HG02884 (cell line): ENCODE data around the gene SMIM38.

Experiments used
- ATAC-seq: cut with Tn5 transposase; IDR thresholded peaks from one replicate; pipeline ENCODE4 v1.9.1; 2021; ENCODE audit warnings: mild to moderate bottlenecking, moderate library complexity; ENCODE audit not compliant: unreplicated experiment

The SMIM38 gene

GRCh38 chr11:69200331-69201065, 44.8 kb downstream of the SMIM38 start:
- ATAC-seq = no peak

- no peak for ATAC-seq
Measured at GRCh38 chr11:69201066-69201365, 45.3 kb downstream of the SMIM38 start.

GRCh38 chr11:69201764-69202370, 46.1 kb downstream of the SMIM38 start:
- no peak for ATAC-seq

- no peak for ATAC-seq
Measured at GRCh38 chr11:69202511-69203221, 46.9 kb downstream of the SMIM38 start.

DNA sequence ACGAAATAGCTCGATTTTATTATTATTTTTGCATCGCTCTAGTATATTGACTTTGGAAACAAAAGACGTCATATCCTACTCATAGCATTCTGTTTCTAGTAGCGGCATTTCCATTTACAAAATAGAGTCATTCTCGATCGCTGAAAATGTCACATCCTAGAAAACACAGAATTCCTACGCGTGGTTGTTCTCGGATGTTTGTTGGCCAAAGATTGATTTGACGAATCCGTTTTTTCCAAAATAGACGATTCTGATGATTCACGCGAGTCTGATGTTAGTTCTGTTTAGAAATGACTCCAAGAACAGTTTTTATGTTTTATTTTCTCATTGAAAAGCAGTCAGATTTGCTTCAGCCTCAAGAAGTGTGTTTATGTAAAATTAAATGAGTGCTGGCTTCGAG, 47.6 kb downstream of the SMIM38 start:
- ATAC-seq = no peak

DNA sequence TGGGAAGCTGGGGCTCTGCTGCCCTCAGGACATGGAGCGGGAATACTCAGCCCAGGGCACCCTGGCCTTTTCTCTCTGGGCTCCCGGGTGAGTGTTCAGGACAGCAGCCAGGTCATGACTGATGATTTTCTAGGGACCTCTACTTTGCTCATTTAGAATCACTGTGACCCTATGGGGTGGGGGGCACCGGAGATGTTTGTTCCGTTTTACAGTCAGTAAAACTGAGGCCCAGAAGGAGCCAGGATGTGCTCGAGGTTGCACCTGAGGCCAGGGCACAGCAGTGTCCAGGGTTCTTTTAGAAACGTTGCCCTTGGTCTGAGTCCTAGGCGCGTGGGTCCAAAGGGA, 48.1 kb downstream of the SMIM38 start:
- ATAC-seq = no peak

- ATAC-seq = no peak
Measured at GRCh38 chr11:69204246-69204940, 48.7 kb downstream of the SMIM38 start.

GRCh38 chr11:69204941-69205742, 49.4 kb downstream of the SMIM38 start:
- no peak for ATAC-seq
